Keratinocyte (primary cell): ENCODE measurements around the gene ABHD4.

ENCODE experiments used
- CTCF ChIP-seq, 3 experiments: IDR thresholded peaks in 1 of 3; conservative IDR thresholded peaks in 1 of 3; optimal IDR thresholded peaks in 1 of 3; 2 replicates in 2 of 3; 3 replicates in 1 of 3; pipeline versions ENCODE3 to v1.5.1; 2011; ENCODE audit warnings: low read length in 3 of 3, mild to moderate bottlenecking in 3 of 3, moderate library complexity in 2 of 3, control low read depth in 1 of 3, inconsistent platforms in 1 of 3; ENCODE audit not compliant: insufficient read depth in 2 of 3; ENCODE audit errors: extremely low read depth in 1 of 3
- EZH2 ChIP-seq: IDR thresholded peaks from one replicate; pipeline ENCODE4 v1.6.1; 2012; ENCODE audit warnings: inconsistent platforms, mild to moderate bottlenecking, low read length, moderate library complexity

GRCh38 chr14:22656226-22656625 is 58.1 kb downstream of the ABHD4 start:
- TF ChIP-seq CTCF (optimal IDR thresholded peaks at IDR 0.05 in 1 of 3, IDR thresholded peaks at IDR 0.05 in 1 of 3, conservative IDR thresholded peaks at IDR 0.05 in 1 of 3; ENCODE audit: extremely low read depth in 1 of 3, insufficient read depth in 2 of 3, low read length in 3 of 3) = no peak
- no peak for TF ChIP-seq EZH2
